Epithelial cell of esophagus (primary cell): Measurements from ENCODE around the gene PRRX2.
A peak's percentile ranks its signal among the peaks of the same experiment; 100 is the strongest.

Experiments used
- DNase-seq: peaks from one replicate; pipeline ENCODE4 v3.0.0; 2010; ENCODE audit warnings: low read depth
- H3K4me3 ChIP-seq: 2 replicates; pipeline ENCODE4 v1.5.1; 2011; ENCODE audit warnings: mild to moderate bottlenecking, low read length, control low read depth
- CTCF ChIP-seq: IDR thresholded peaks from 2 replicates; pipeline ENCODE4 v1.5.1; 2011; ENCODE audit warnings: low read depth, mild to moderate bottlenecking, low read length, control low read depth, inconsistent platforms; ENCODE audit not compliant: insufficient read depth; ENCODE audit errors: missing control alignments

PRRX2 gene

GRCh38 chr9:129713402-129713679, 47.9 kb downstream of the PRRX2 start:
- no peak for TF ChIP-seq CTCF
- H3K4me3 ChIP-seq = no peak overlapping the region
- no peak for DNase-seq

- no peak overlapping the region for H3K4me3 ChIP-seq
- no peak for DNase-seq
- no peak for TF ChIP-seq CTCF
These were observed 49.1 kb downstream of the PRRX2 start for GRCh38 chr9:129714511-129715061.

GRCh38 chr9:129716091-129716490, 50.6 kb downstream of the PRRX2 start:
- no peak for TF ChIP-seq CTCF
- DNase-seq = no peak

GRCh38 chr9:129717991-129718390, 52.5 kb downstream of the PRRX2 start:
- DNase-seq = no peak
- H3K4me3 ChIP-seq = no peak overlapping the region
- no peak for TF ChIP-seq CTCF

More at GRCh38 chr9:129716091-129716490, 50.6 kb downstream of the PRRX2 start:
- H3K4me3 ChIP-seq = no peak overlapping the region

GRCh38 chr9:129718647-129719046, 53.2 kb downstream of the PRRX2 start:
- no peak for TF ChIP-seq CTCF
- DNase-seq = no peak
- H3K4me3 ChIP-seq = no peak overlapping the region

GRCh38 chr9:129719135-129719534, 53.7 kb downstream of the PRRX2 start:
- H3K4me3 ChIP-seq = no peak overlapping the region
- DNase-seq = no peak
- peak; percentile 15 for TF ChIP-seq CTCF

GRCh38 chr9:129720181-129720864, 54.9 kb downstream of the PRRX2 start:
- no peak overlapping the region for H3K4me3 ChIP-seq
- TF ChIP-seq CTCF = peak; percentile 38

More at GRCh38 chr9:129720181-129720864, 54.9 kb downstream of the PRRX2 start:
- DNase-seq = no peak
